Measurements from ENCODE around the gene KLC3.

The KLC3 gene

GRCh38 chr19:45315304-45315703 is 25.2 kb upstream of the KLC3 start:
- peak; percentile 18; the same call in 1 of the 3 replicates for ATAC-seq
- TF ChIP-seq TSHZ2 (CRISPR knock-in tag; IDR thresholded peaks at IDR 0.05) (no peak), CSDC2 (CRISPR knock-in tag; IDR thresholded peaks at IDR 0.05) (no peak), ESRRG (CRISPR knock-in tag; IDR thresholded peaks at IDR 0.05) (no peak), BACH2 (CRISPR knock-in tag; IDR thresholded peaks at IDR 0.05; ENCODE audit: borderline replicate concordance) (no peak)

- ATAC-seq, result no peak
- no peak for TF ChIP-seq ZFP30 (CRISPR knock-in tag; IDR thresholded peaks at IDR 0.05)
- no peak for TF ChIP-seq OSR1 (CRISPR knock-in tag; IDR thresholded peaks at IDR 0.05)
- TF ChIP-seq ARNTL (CRISPR knock-in tag; IDR thresholded peaks at IDR 0.05; ENCODE audit: borderline replicate concordance, low read depth), result no peak
- TF ChIP-seq PATZ1 (CRISPR knock-in tag; IDR thresholded peaks at IDR 0.05; ENCODE audit: borderline replicate concordance), result no peak
- TF ChIP-seq CSRNP3 (CRISPR knock-in tag; IDR thresholded peaks at IDR 0.05), result no peak
- TF ChIP-seq ISL1 (CRISPR knock-in tag; IDR thresholded peaks at IDR 0.05), result no peak
- no peak for TF ChIP-seq POU6F1 (CRISPR knock-in tag; IDR thresholded peaks at IDR 0.05; ENCODE audit: borderline replicate concordance, low read depth)
- TF ChIP-seq ESRRG (CRISPR knock-in tag; IDR thresholded peaks at IDR 0.05), result no peak
- TF ChIP-seq SNAI2 (CRISPR knock-in tag; IDR thresholded peaks at IDR 0.05), result no peak
- no peak for TF ChIP-seq ZNF8 (CRISPR knock-in tag; IDR thresholded peaks at IDR 0.05)
- no peak for TF ChIP-seq CSDC2 (CRISPR knock-in tag; IDR thresholded peaks at IDR 0.05)
- no peak for TF ChIP-seq ZNF70 (CRISPR knock-in tag; IDR thresholded peaks at IDR 0.05)
- TF ChIP-seq TOX (CRISPR knock-in tag; IDR thresholded peaks at IDR 0.05; ENCODE audit: borderline replicate concordance), result no peak
- TF ChIP-seq CREB5 (CRISPR knock-in tag; IDR thresholded peaks at IDR 0.05; ENCODE audit: low read depth), result no peak
- TF ChIP-seq ZC3H10 (CRISPR knock-in tag; IDR thresholded peaks at IDR 0.05), result no peak
- TF ChIP-seq TCF4 (CRISPR knock-in tag; IDR thresholded peaks at IDR 0.05; ENCODE audit: borderline replicate concordance), result no peak
- TF ChIP-seq GLIS3 (CRISPR knock-in tag; IDR thresholded peaks at IDR 0.05), result no peak
These were observed 19.4 kb upstream of the KLC3 start for GRCh38 chr19:45320997-45321775.

GRCh38 chr19:45321848-45322247 is 18.7 kb upstream of the KLC3 start:
- TF ChIP-seq ZNF565 (CRISPR knock-in tag; conservative IDR thresholded peaks at IDR 0.05; ENCODE audit: low read depth), result no peak
- TF ChIP-seq RARB (CRISPR knock-in tag; IDR thresholded peaks at IDR 0.05), result no peak
- TF ChIP-seq TCF4 (CRISPR knock-in tag; IDR thresholded peaks at IDR 0.05; ENCODE audit: borderline replicate concordance), result no peak
- TF ChIP-seq ZNF70 (CRISPR knock-in tag; IDR thresholded peaks at IDR 0.05), result no peak
- TF ChIP-seq ZFP30 (CRISPR knock-in tag; IDR thresholded peaks at IDR 0.05), result no peak
- TF ChIP-seq ZC3H10 (CRISPR knock-in tag; IDR thresholded peaks at IDR 0.05), result no peak
- TF ChIP-seq SNAI2 (CRISPR knock-in tag; IDR thresholded peaks at IDR 0.05), result no peak
- TF ChIP-seq PATZ1 (CRISPR knock-in tag; IDR thresholded peaks at IDR 0.05; ENCODE audit: borderline replicate concordance), result no peak
- no peak for TF ChIP-seq CREB5 (CRISPR knock-in tag; IDR thresholded peaks at IDR 0.05; ENCODE audit: low read depth)
- ATAC-seq, result no peak

Data from SK-N-SH treated with all-trans-retinoic acid at 6 μM for 48 hours (cell line).